RWPE2 (cell line): ENCODE results near the gene GPR132.
"Not testable (repeated sequence)": the region's sequence is repeated elsewhere in the genome, so short reads cannot be mapped to it uniquely, and the experiment has no call there.

Experiments used
- ATAC-seq: fragments of 200-7000 bp; cut with Tn5 transposase; 3 replicates; pipeline ENCODE4 v1.9.1; 2021; ENCODE audit warnings: low read depth
- DNase-seq: peaks from one replicate; pipeline ENCODE4 v3.0.0-alpha.2; 2020; ENCODE audit warnings: low spot score
- H3K27ac ChIP-seq: fragments of 450-650 bp; 2 replicates; pipeline ENCODE4 v1.5.1; 2017; ENCODE audit warnings: mild to moderate bottlenecking; ENCODE audit not compliant: poor library complexity, severe bottlenecking
- H3K27me3 ChIP-seq: fragments of 250-450 bp; sonication (Bioruptor Pico); 2 replicates; pipeline ENCODE4 v1.5.1; 2021; ENCODE audit warnings: mild to moderate bottlenecking, moderate library complexity; ENCODE audit not compliant: insufficient read depth, poor library complexity, severe bottlenecking
- H3K36me3 ChIP-seq: fragments of 250-450 bp; sonication (Bioruptor Pico); 2 replicates; pipeline ENCODE4 v1.5.1; 2020; ENCODE audit warnings: low read depth, mild to moderate bottlenecking, moderate library complexity
- H3K4me1 ChIP-seq: fragments of 250-450 bp; sonication (Bioruptor Pico); 2 replicates; pipeline ENCODE4 v1.5.1; 2021; ENCODE audit warnings: mild to moderate bottlenecking, moderate library complexity; ENCODE audit not compliant: insufficient read depth, poor library complexity, severe bottlenecking
- H3K4me3 ChIP-seq: fragments of 250-450 bp; sonication (Bioruptor Pico); 2 replicates; pipeline ENCODE4 v1.5.1; 2021; ENCODE audit warnings: mild to moderate bottlenecking, moderate library complexity; ENCODE audit not compliant: severe bottlenecking
- H3K9me3 ChIP-seq: fragments of 250-450 bp; sonication (Bioruptor Pico); 2 replicates; pipeline ENCODE4 v1.5.1; 2021; ENCODE audit warnings: mild to moderate bottlenecking, moderate library complexity; ENCODE audit not compliant: severe bottlenecking
- TF ChIP-seq, protein P1 (sequence below): fragments of 450-650 bp; IDR thresholded peaks from one replicate; pipeline ENCODE4 v1.5.1; 2017; ENCODE audit warnings: mild to moderate bottlenecking, moderate library complexity; ENCODE audit not compliant: poor library complexity, severe bottlenecking

The GPR132 gene

DNA sequence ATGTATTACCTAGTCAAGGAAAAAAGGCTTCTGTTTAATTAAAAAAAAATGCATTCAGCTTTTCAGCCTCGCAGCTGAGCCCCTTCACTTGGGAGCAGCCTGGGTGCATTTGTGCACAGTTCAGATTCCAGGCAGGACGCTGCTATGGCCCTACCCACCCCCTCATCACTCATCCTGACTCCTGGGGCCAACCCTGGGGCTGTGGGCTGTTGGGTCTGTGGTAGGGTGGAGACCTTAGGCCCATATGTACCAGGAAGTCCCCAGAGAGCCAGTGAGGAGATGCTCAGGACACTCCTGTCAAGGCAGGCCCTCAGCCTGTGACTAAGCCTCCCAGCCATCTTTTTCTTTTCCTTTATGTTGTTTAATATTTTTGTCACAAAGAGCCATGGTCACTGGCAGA is 35.0 kb downstream of the GPR132 start:
- Histone ChIP-seq H3K36me3 (no peaks in the 10 kb centered on the region), H3K4me3 (no peak overlapping the region), H3K27ac (peak overlapping the region; percentile 100), H3K27me3 (no peaks in the 10 kb centered on the region), H3K9me3 (no peaks in the 10 kb centered on the region), H3K4me1 (peaks cover 42% of the 10 kb centered on the region)
- no peak for ATAC-seq
- no peak for DNase-seq
- TF ChIP-seq, protein P1, sequence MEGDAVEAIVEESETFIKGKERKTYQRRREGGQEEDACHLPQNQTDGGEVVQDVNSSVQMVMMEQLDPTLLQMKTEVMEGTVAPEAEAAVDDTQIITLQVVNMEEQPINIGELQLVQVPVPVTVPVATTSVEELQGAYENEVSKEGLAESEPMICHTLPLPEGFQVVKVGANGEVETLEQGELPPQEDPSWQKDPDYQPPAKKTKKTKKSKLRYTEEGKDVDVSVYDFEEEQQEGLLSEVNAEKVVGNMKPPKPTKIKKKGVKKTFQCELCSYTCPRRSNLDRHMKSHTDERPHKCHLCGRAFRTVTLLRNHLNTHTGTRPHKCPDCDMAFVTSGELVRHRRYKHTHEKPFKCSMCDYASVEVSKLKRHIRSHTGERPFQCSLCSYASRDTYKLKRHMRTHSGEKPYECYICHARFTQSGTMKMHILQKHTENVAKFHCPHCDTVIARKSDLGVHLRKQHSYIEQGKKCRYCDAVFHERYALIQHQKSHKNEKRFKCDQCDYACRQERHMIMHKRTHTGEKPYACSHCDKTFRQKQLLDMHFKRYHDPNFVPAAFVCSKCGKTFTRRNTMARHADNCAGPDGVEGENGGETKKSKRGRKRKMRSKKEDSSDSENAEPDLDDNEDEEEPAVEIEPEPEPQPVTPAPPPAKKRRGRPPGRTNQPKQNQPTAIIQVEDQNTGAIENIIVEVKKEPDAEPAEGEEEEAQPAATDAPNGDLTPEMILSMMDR, result no peak

GRCh38 chr14:105029402-105029801 is 35.8 kb downstream of the GPR132 start:
- peak overlapping the region; percentile 100 for H3K27ac ChIP-seq
- TF ChIP-seq, protein P1, result no peak
- H3K4me1 ChIP-seq, result peaks cover 50% of the 10 kb centered on the region
- no peaks in the 10 kb centered on the region for H3K9me3 ChIP-seq
- no peaks in the 10 kb centered on the region for H3K36me3 ChIP-seq
- DNase-seq (no peak), ATAC-seq (no peak)
- no peaks in the 10 kb centered on the region for H3K27me3 ChIP-seq
- H3K4me3 ChIP-seq, result no peak overlapping the region

GRCh38 chr14:105028251-105028927 is 36.8 kb downstream of the GPR132 start:
- Histone ChIP-seq H3K4me3 (no peak overlapping the region), H3K27me3 (no peaks in the 10 kb centered on the region), H3K4me1 (peaks cover 60% of the 10 kb centered on the region), H3K9me3 (no peaks in the 10 kb centered on the region), H3K36me3 (no peaks in the 10 kb centered on the region; the same call in 1 of the 2 replicates), H3K27ac (peak overlapping the region; percentile 100)
- no peak for DNase-seq
- TF ChIP-seq, protein P1, result no peak
- peak; percentile 42 for ATAC-seq

- peak overlapping the region; percentile 100 for H3K27ac ChIP-seq
- peaks cover 67% of the 10 kb centered on the region for H3K4me1 ChIP-seq
- H3K27me3 ChIP-seq, H3K4me3 ChIP-seq, DNase-seq, H3K9me3 ChIP-seq, ATAC-seq, H3K36me3 ChIP-seq: not testable (repeated sequence)
These were observed 37.5 kb downstream of the GPR132 start for GRCh38 chr14:105027718-105028117.

- H3K27ac ChIP-seq, result peak overlapping the region; percentile 100
- H3K4me3 ChIP-seq, result no peak overlapping the region
- peaks cover 73% of the 10 kb centered on the region for H3K4me1 ChIP-seq
- TF ChIP-seq, protein P1, result no peak
- ATAC-seq, result no peak
- no peaks in the 10 kb centered on the region for H3K9me3 ChIP-seq
- no peaks in the 10 kb centered on the region for H3K27me3 ChIP-seq
- H3K36me3 ChIP-seq, result peaks cover 5% of the 10 kb centered on the region; the same call in 1 of the 2 replicates
- no peak for DNase-seq
These were observed 38.2 kb downstream of the GPR132 start for GRCh38 chr14:105026802-105027563.
